ENCODE measurements around the gene KIAA0319L.

- TF ChIP-seq, protein P1, sequence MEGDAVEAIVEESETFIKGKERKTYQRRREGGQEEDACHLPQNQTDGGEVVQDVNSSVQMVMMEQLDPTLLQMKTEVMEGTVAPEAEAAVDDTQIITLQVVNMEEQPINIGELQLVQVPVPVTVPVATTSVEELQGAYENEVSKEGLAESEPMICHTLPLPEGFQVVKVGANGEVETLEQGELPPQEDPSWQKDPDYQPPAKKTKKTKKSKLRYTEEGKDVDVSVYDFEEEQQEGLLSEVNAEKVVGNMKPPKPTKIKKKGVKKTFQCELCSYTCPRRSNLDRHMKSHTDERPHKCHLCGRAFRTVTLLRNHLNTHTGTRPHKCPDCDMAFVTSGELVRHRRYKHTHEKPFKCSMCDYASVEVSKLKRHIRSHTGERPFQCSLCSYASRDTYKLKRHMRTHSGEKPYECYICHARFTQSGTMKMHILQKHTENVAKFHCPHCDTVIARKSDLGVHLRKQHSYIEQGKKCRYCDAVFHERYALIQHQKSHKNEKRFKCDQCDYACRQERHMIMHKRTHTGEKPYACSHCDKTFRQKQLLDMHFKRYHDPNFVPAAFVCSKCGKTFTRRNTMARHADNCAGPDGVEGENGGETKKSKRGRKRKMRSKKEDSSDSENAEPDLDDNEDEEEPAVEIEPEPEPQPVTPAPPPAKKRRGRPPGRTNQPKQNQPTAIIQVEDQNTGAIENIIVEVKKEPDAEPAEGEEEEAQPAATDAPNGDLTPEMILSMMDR (IDR thresholded peaks at IDR 0.05; ENCODE audit: low read depth, low read length, poor library complexity, severe bottlenecking) = no peak
- TF ChIP-seq EZH2phosphoT487 (IDR thresholded peaks at IDR 0.05; ENCODE audit: borderline replicate concordance, low read length) = no peak
These were observed 31.2 kb upstream of the KIAA0319L start for GRCh38 chr1:35588197-35588910.

All from DOHH2 (cell line).